Cardiac muscle cell (in vitro differentiated cells and primary cell): ENCODE measurements around the gene CALHM5. TPM values are rescaled to one million over a fixed set of nuclear protein-coding genes. Genes with fewer than 3 reads are reported as not detected.

Experiments used
- DNase-seq, 2 donors: peaks; one replicate each; pipeline versions ENCODE4 v3.0.0 to v3.0.0-alpha.2; 2010 to 2017; ENCODE audit warnings: low read depth in 1 of 2, low spot score in 1 of 2
- H3K27ac ChIP-seq: fragments of 200-600 bp; sonication (generic); 2 replicates; pipeline ENCODE4 v1.5.1; 2016
- H3K27me3 ChIP-seq: fragments of 200-600 bp; sonication (generic); 2 replicates; pipeline ENCODE4 v1.6.0; 2016; ENCODE audit warnings: control low read depth
- H3K36me3 ChIP-seq: fragments of 200-600 bp; sonication (generic); 2 replicates; pipeline ENCODE4 v1.5.1; 2016; ENCODE audit warnings: control low read depth
- H3K4me1 ChIP-seq: fragments of 200-600 bp; sonication (generic); 2 replicates; pipeline ENCODE4 v1.8.1; 2017; ENCODE audit warnings: low read depth, mild to moderate bottlenecking, mixed run types
- H3K4me3 ChIP-seq: fragments of 200-600 bp; sonication (generic); 2 replicates; pipeline ENCODE4 v1.5.1; 2016; ENCODE audit warnings: mild to moderate bottlenecking
- H3K9me3 ChIP-seq: fragments of 200-600 bp; sonication (generic); 2 replicates; pipeline ENCODE4 v1.5.1; 2017; ENCODE audit warnings: low read depth, mild to moderate bottlenecking, control low read depth
- CTCF ChIP-seq: IDR thresholded peaks from 2 replicates; pipeline ENCODE4 v1.5.1; 2012; ENCODE audit warnings: low read depth, mild to moderate bottlenecking, low read length
- polyA plus RNA-seq: library from polyadenylated mRNA; unstranded; fragments of >200 nt; fragmentation: Nextera tagmentation; extraction: Ambion mirVana; gene quantifications from 2 replicates; pipeline ENCODE4 v1.2.1, GENCODE V29; 2016
- total RNA-seq: library from RNA; depleted of rRNA; stranded (reverse); fragments of >200 nt; gene quantifications from 2 replicates; pipeline ENCODE4 v1.2.3, GENCODE V29; 2016

The CALHM5 gene
- 0.11 TPM in 1 of 2 replicates, not detected in the other for total RNA-seq
- not detected in 2 replicates for polyA plus RNA-seq

GRCh38 chr6:116511424-116512110 is at the start of gene CALHM5:
CALHM5 (plus strand) TSS chr6:116511639; CDS start chr6:116511697, 58 bp downstream.
- Histone ChIP-seq H3K27me3 (no peaks in the 10 kb centered on the region), H3K27ac (no peak within 1 kb of the TSS), H3K9me3 (no peaks in the 10 kb centered on the region), H3K36me3 (no peaks in the 10 kb centered on the region), H3K4me3 (no peak within 1 kb of the TSS), H3K4me1 (no peaks in the 10 kb centered on the region)
- DNase-seq: peak; percentile 28 to 94
- TF ChIP-seq CTCF: peak; percentile 72

- Histone ChIP-seq H3K4me3 (peak overlapping the region; percentile 33), H3K4me1 (no peaks in the 10 kb centered on the region), H3K27ac (no peak overlapping the region), H3K36me3 (no peaks in the 10 kb centered on the region), H3K27me3 (peaks cover 55% of the 10 kb centered on the region), H3K9me3 (no peaks in the 10 kb centered on the region)
- DNase-seq: peak; percentile 71 to 78
- peak; percentile 7 for TF ChIP-seq CTCF
Observed at GRCh38 chr6:116461932-116462885, 49.2 kb upstream of the CALHM5 start.

- H3K36me3 ChIP-seq: no peaks in the 10 kb centered on the region
- no peak overlapping the region for H3K27ac ChIP-seq
- H3K4me1 ChIP-seq: no peaks in the 10 kb centered on the region
- no peaks in the 10 kb centered on the region for H3K9me3 ChIP-seq
- H3K4me3 ChIP-seq: no peak overlapping the region
- TF ChIP-seq CTCF: no peak
- no peak for DNase-seq
- H3K27me3 ChIP-seq: peaks cover 55% of the 10 kb centered on the region
Observed at GRCh38 chr6:116463301-116463700, 48.1 kb upstream of the CALHM5 start.

- no peak overlapping the region for H3K27ac ChIP-seq
- no peak for TF ChIP-seq CTCF
Observed at GRCh38 chr6:116465246-116465645, 46.2 kb upstream of the CALHM5 start.

GRCh38 chr6:116467096-116467495 is 44.3 kb upstream of the CALHM5 start:
- Histone ChIP-seq H3K27me3 (peaks cover 21% of the 10 kb centered on the region), H3K27ac (no peak overlapping the region), H3K36me3 (no peaks in the 10 kb centered on the region), H3K9me3 (no peaks in the 10 kb centered on the region), H3K4me1 (no peaks in the 10 kb centered on the region), H3K4me3 (no peak overlapping the region)
- DNase-seq: peak in 1 of 2 donors; percentile 37
- no peak for TF ChIP-seq CTCF

More at GRCh38 chr6:116465246-116465645, 46.2 kb upstream of the CALHM5 start:
- Histone ChIP-seq H3K4me1 (no peaks in the 10 kb centered on the region), H3K36me3 (no peaks in the 10 kb centered on the region), H3K9me3 (no peaks in the 10 kb centered on the region), H3K4me3 (no peak overlapping the region), H3K27me3 (peaks cover 40% of the 10 kb centered on the region)
- no peak for DNase-seq
